SK-N-MC (cell line): ENCODE data around the gene PTPRN2.
"Not testable (repeated sequence)": the region's sequence is repeated elsewhere in the genome, so short reads cannot be mapped to it uniquely, and the experiment has no call there.

Experiments
- DNase-seq: peaks from one replicate; pipeline ENCODE4 v3.0.0-alpha.2; 2011; ENCODE audit warnings: low read depth, low spot score
- H3K27ac ChIP-seq: fragments of 200-600 bp; sonication (generic); 2 replicates; pipeline ENCODE4 v1.5.1; 2016; ENCODE audit warnings: mixed run types
- H3K36me3 ChIP-seq: fragments of 200-600 bp; sonication (generic); 2 replicates; pipeline ENCODE4 v1.6.1; 2017; ENCODE audit warnings: antibody characterized with exemption, low read length, mixed read lengths; ENCODE audit not compliant: insufficient read depth
- H3K4me3 ChIP-seq: fragments of 200-600 bp; sonication (generic); 2 replicates; pipeline ENCODE4 v1.5.1; 2016
- H3K9ac ChIP-seq: fragments of 200-600 bp; sonication (generic); 2 replicates; pipeline ENCODE4 v1.8.0; 2017; ENCODE audit warnings: mixed run types, mixed read lengths; ENCODE audit not compliant: insufficient read length
- H3K9me3 ChIP-seq: fragments of 200-600 bp; sonication (generic); 2 replicates; pipeline ENCODE4 v1.6.1; 2017; ENCODE audit warnings: low read depth, mild to moderate bottlenecking, antibody characterized with exemption, low read length, moderate library complexity, mixed read lengths
- EZH2 ChIP-seq: fragments of 200-600 bp; sonication (generic); IDR thresholded peaks from one replicate; pipeline ENCODE4 v1.6.1; 2017; ENCODE audit warnings: antibody characterized with exemption
- FOXP2 ChIP-seq: optimal IDR thresholded peaks from 2 replicates; pipeline ENCODE3; 2011; ENCODE audit warnings: mild to moderate bottlenecking, moderate library complexity; ENCODE audit not compliant: insufficient read depth; ENCODE audit errors: extremely low read length, control extremely low read depth
- POLR2AphosphoS5 ChIP-seq: IDR thresholded peaks from 2 replicates; pipeline ENCODE4 v1.6.1; 2012; ENCODE audit warnings: mild to moderate bottlenecking, low read depth, low read length, borderline replicate concordance

Gene PTPRN2

DNA sequence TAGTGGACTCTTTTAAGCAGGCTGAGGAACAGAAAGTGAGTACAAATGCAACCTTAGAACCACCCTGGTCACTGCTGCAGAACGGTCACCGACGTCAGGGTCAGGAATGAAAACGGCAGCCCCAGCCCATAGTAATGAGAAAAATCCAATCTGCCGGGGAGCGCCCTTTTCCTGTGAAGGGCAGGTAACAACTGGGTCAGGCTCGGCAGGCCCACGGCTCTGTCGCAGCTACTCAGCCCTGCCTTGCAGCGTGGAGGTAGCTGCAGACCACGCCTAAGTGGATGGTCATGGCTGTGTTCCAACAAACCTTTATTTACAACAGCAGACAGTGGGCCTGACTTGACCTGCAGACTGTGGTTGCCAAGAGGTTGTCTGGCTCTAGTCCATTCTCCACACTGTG lies 687.6 kb downstream of the PTPRN2 start:
- TF ChIP-seq FOXP2 (no peak), POLR2AphosphoS5 (no peak), EZH2 (no peak)
- Histone ChIP-seq H3K4me3 (no peak overlapping the region), H3K27ac (no peak overlapping the region), H3K36me3 (no peaks in the 10 kb centered on the region), H3K9ac (no peak overlapping the region), H3K9me3 (no peaks in the 10 kb centered on the region)
- no peak for DNase-seq

DNA sequence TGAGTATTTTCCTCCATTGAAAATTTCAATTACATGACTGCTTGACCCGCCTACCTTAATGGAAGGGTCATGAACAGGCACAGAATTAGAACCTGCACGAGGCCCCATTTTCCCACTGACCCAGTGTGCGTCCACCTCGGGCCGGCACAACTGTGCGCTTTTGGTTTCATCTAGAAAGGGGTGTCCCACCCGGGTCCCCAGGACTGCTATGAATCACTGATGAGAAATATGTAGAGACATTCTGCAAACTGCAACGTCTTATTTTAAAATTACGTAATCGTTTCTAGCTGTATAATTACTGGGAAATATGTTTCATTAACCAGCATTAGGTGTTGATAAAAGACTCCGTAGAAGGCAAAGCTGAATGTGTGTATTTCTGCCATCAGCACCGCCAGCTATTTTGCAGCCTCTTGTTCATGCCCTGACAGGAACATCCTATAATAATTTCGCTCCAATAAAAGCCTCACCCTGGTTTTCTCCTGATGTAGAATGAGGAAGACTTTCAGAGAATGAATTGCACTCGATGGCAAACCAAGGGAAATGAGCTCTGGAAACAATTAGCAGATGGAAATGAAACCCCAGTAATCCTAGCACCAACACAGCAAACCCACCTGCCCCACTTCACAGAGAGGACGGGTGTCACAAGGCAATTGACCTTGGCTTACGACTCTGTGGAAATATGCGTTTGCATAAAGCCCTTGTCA lies 688.7 kb downstream of the PTPRN2 start:
- no peak for DNase-seq

DNA sequence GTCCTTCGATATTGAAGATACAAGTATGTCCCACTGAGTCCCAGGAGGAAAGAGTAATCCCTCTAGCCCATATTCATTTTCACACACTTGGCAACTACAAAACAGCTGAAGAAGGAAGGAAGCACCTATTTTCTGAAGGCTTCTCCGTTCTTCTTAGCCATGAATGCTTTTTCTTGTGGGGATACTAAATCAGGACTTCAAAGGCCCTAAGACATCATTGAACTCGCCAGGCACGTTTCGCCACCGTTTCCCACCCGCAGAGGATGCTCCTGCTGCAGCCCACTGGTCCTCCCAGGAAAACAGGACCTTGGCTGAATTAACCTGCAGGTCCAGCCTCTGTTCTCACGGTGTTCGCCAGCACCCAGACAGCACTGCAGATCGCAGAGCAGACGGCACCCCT lies 689.4 kb downstream of the PTPRN2 start:
- TF ChIP-seq FOXP2, result no peak
- no peaks in the 10 kb centered on the region for H3K9me3 ChIP-seq

More for the DNA sequence above, 688.7 kb downstream of the PTPRN2 start:
- TF ChIP-seq POLR2AphosphoS5 (no peak), FOXP2 (no peak), EZH2 (no peak)
- Histone ChIP-seq H3K9me3 (no peaks in the 10 kb centered on the region), H3K9ac (no peak overlapping the region), H3K27ac (no peak overlapping the region), H3K4me3 (no peak overlapping the region), H3K36me3 (no peaks in the 10 kb centered on the region)

DNA sequence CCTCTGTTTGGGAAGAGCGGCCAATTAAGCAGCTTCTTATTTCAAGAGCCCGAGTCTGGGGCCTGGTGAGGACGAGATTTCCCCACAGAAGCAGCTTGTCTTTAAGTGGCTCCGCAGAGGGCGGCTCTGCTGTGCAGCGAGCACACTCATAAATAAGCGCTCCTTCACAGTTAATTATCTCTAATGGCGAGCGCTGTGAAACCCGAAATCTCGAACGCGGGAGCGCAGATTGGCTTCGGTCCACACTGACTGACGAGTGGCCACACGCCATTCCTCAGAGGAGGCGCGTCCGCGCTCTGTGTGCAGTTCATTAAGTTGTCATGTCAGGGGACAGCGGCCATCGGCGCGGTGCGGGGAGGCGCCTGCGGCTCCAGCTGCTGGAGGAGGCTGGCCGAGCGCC lies 689.9 kb downstream of the PTPRN2 start:
- Histone ChIP-seq H3K36me3 (no peaks in the 10 kb centered on the region), H3K27ac (no peak overlapping the region), H3K9me3 (no peaks in the 10 kb centered on the region), H3K9ac (no peak overlapping the region), H3K4me3 (no peak overlapping the region)
- no peak for DNase-seq
- TF ChIP-seq EZH2, result no peak
- TF ChIP-seq FOXP2, result no peak
- TF ChIP-seq POLR2AphosphoS5, result no peak

More for the DNA sequence above, 689.4 kb downstream of the PTPRN2 start:
- Histone ChIP-seq H3K36me3 (no peaks in the 10 kb centered on the region), H3K27ac (no peak overlapping the region), H3K4me3 (no peak overlapping the region), H3K9ac (no peak overlapping the region)
- DNase-seq, result no peak

DNA sequence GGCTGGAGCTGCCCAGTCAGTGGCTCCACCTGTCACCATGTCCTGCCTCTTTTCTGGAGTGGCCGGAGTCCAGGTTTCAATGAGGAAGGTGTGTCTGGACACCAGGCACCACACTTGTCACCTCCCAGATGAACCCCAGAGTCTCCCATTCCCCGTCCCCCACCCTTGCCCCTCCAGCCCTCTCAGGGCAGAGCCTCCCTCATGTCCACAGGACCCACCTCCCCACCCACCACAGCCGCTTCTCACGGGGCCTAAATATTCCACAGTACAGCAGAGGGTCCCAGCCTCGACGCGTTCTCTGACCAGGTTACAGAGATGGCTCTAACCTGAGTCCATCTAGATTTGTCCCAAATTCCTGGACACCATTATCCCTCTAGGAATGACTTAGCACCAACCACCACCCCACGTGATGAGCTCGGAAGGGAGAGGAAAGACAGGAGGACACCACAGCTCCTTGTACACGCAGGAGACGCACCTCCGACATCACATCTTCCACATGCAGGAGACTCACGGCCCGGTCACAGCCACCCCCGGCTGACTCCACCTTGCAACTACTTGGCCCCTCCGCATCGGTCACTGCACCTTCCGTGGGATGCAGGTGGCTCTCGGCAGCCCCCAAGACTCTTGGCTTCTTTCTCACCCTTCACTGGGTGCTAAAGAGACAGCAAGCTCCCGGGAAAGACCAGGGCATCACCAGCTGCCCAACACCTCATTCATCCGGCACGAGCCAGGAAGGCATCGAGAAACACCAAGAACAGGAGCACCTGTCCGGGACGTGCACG lies 690.7 kb downstream of the PTPRN2 start:
- no peak overlapping the region for H3K27ac ChIP-seq
- no peaks in the 10 kb centered on the region for H3K36me3 ChIP-seq
- TF ChIP-seq POLR2AphosphoS5 (no peak), FOXP2 (no peak), EZH2 (no peak)
- no peaks in the 10 kb centered on the region for H3K9me3 ChIP-seq
- no peak overlapping the region for H3K4me3 ChIP-seq
- no peak for DNase-seq
- H3K9ac ChIP-seq, result no peak overlapping the region

DNA sequence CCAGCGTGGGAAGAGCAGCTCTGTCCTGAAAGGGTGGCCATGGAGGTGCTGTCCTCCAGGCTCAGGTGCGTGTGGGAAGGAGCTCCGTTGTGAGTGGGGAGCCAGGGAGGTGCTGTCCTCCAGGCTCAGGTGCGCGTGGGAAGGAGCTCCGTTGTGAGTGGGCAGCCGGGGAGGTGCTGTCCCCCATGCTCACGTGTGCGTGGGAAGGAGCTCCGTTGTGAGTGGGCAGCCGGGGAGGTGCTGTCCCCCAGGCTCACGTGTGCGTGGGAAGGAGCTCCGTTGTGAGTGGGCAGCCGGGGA lies 691.3 kb downstream of the PTPRN2 start:
- not testable (repeated sequence) for H3K9me3 ChIP-seq, H3K36me3 ChIP-seq, H3K4me3 ChIP-seq, H3K9ac ChIP-seq, DNase-seq, H3K27ac ChIP-seq

DNA sequence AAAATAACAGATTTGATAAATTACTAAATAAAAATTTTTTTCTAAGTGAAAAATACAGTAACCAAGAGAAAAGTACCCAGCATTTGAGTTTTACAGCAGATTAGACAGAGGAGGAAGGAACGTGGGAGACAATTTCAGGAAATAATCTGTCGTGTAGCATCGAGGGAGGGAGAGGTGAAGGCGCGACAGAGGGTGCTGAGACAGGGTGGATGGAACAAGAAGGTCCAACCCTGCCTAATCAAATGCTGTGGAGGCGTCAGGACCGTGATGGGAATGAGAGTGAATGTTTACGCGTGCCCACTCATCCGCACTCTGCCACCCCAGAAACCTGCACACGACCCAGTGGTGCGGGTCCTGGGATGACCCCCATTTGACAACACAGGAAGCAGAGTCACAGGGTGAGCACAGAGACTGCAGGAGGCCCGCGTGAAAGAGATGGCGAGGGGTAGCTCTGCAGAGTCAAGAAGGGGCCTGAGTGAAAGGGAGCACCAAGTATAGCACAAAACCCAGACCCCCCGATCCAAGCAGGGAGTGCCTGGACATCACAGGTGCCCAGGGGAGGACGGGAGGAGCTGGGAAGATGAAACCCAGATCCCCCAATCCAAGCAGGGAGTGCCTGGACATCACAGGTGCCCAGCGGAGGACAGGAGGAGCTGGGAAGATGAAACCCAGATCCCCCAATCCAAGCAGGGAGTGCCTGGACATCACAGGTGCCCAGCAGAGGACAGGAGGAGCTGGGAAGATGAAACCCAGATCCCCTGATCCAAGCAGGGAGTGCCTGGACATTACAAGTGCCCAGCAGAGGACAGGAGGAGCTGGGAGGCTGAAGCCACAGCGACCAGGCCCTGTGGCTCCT lies 691.9 kb downstream of the PTPRN2 start:
- no peak for TF ChIP-seq POLR2AphosphoS5
- TF ChIP-seq EZH2, result no peak
- TF ChIP-seq FOXP2, result no peak
- Histone ChIP-seq H3K9ac (no peak overlapping the region), H3K9me3 (no peaks in the 10 kb centered on the region), H3K27ac (no peak overlapping the region), H3K36me3 (no peaks in the 10 kb centered on the region), H3K4me3 (no peak overlapping the region)
- no peak for DNase-seq

DNA sequence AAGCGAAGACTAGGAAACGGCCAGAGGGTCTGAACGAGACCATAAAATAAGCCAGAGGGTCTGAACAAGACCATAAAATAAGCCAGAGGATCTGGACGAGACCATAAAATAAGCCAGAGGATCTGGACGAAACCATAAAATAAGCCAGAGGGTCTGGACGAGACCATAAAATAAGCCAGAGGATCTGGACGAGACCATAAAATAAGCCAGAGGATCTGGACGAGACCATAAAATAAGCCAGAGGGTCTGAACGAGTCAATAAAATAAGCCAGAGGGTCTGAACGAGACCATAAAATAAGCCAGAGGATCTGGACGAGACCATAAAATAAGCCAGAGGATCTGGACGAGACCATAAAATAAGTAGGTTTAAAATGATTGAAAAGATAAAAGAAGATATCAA lies 692.5 kb downstream of the PTPRN2 start:
- H3K36me3 ChIP-seq, H3K9me3 ChIP-seq, H3K4me3 ChIP-seq, H3K9ac ChIP-seq, H3K27ac ChIP-seq, DNase-seq: not testable (repeated sequence)

DNA sequence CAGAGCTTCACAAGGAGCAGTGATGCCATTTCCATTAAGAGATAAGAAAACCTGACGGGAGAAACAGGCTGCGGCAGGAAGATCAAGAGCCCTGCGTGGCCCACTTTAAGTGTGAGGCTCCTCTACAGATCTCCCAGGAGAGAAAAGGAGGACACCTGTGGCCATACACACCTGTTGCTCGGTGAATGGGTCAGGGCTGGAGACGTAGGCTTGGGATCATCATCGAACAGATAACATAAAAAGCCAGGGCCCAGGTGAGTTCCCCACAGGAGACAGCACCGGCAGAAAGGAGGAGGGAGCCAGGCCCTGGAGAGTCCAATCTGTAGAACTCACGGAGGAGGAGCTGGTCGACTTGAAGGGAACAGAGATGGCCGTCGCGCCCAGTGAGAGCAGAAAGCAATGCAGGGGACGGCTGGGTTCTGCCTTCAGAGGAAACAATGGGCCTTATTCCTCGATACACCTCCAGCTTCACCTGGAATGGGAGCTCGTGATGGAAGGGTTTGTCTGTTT lies 694.0 kb downstream of the PTPRN2 start:
- DNase-seq, result no peak
- Histone ChIP-seq H3K9me3 (no peaks in the 10 kb centered on the region), H3K4me3 (no peak overlapping the region), H3K27ac (no peak overlapping the region), H3K9ac (no peak overlapping the region), H3K36me3 (no peaks in the 10 kb centered on the region)
- no peak for TF ChIP-seq EZH2
- TF ChIP-seq FOXP2, result no peak
- TF ChIP-seq POLR2AphosphoS5, result no peak
